H1 (cell line): Measurements from ENCODE around the gene TNNI2. TPM values are rescaled to one million over a fixed set of nuclear protein-coding genes. Genes with fewer than 3 reads are reported as not detected.
"Not testable (repeated sequence)": the region's sequence is repeated elsewhere in the genome, so short reads cannot be mapped to it uniquely, and the experiment has no call there.

ENCODE experiments used
- CTCF ChIA-PET: fragments of 300-600 bp; sonication (Branson Sonifier 250); formaldehyde crosslinking; loops from one replicate; lab custom pipeline; 2021; ENCODE audit not compliant: partially characterized antibody; lab: Charles Lee
- POLR2A ChIA-PET: fragments of 300-600 bp; sonication (Branson Sonifier 250); formaldehyde crosslinking; loops from one replicate; lab custom pipeline; 2021; ENCODE audit warnings: inconsistent platforms; ENCODE audit not compliant: partially characterized antibody; lab: Charles Lee
- DNase-seq, 2 experiments: peaks; one replicate each; pipeline versions ENCODE4 v3.0.0 to v3.0.0-alpha.2; 2010 to 2022; ENCODE audit warnings: low spot score in 2 of 2, low read depth in 1 of 2, mixed read lengths in 1 of 2
- FAIRE-seq: peaks from 2 replicates; lab custom pipeline; 2011; peaks lifted over from hg19 to GRCh38; lab: Jason Lieb, UNC
- H2AFZ ChIP-seq: 2 replicates; pipeline ENCODE4 v1.8.1; 2012; ENCODE audit warnings: low read length, inconsistent platforms
- H2AK5ac ChIP-seq: 2 replicates; pipeline ENCODE4 v1.6.1; 2013; ENCODE audit warnings: low read depth, low read length
- H2BK120ac ChIP-seq: replicated peaks from 2 replicates; pipeline ENCODE3; 2013; ENCODE audit warnings: low read depth, low read length, inconsistent platforms
- H2BK12ac ChIP-seq: 2 replicates; pipeline ENCODE4 v1.6.1; 2013; ENCODE audit warnings: low read depth, low read length
- H2BK15ac ChIP-seq: 2 replicates; pipeline ENCODE4 v1.6.1; 2013; ENCODE audit warnings: low read length
- H2BK20ac ChIP-seq: 2 replicates; pipeline ENCODE4 v1.6.1; 2013; ENCODE audit warnings: low read length
- H2BK5ac ChIP-seq: 2 replicates; pipeline ENCODE4 v1.6.1; 2013; ENCODE audit warnings: low read depth, low read length
- H3K14ac ChIP-seq: 2 replicates; pipeline ENCODE4 v1.6.1; 2013; ENCODE audit warnings: inconsistent platforms; ENCODE audit not compliant: insufficient read length
- H3K18ac ChIP-seq: 2 replicates; pipeline ENCODE4 v1.6.1; 2013; ENCODE audit warnings: low read length; ENCODE audit errors: extremely low read depth
- H3K23ac ChIP-seq: 2 replicates; pipeline ENCODE4 v1.6.1; 2013; ENCODE audit warnings: inconsistent platforms; ENCODE audit not compliant: insufficient read length
- H3K23me2 ChIP-seq: 2 replicates; pipeline ENCODE4 v1.6.1; 2013; ENCODE audit warnings: low read depth, low read length
- H3K27ac ChIP-seq: 2 replicates; pipeline ENCODE4 v1.6.1; 2011; ENCODE audit warnings: low read depth, low read length, inconsistent platforms
- H3K27me3 ChIP-seq, 4 experiments: replicated peaks in 1 of 4; 1 replicate in 1 of 4; 2 replicates in 3 of 4; pipeline versions ENCODE4 v1.6.1 to v1.8.1; 2011 to 2013; ENCODE audit warnings: low read length in 3 of 4, mild to moderate bottlenecking in 3 of 4, inconsistent platforms in 2 of 4, mixed read lengths in 2 of 4, moderate library complexity in 1 of 4; ENCODE audit not compliant: control insufficient read depth in 3 of 4, insufficient read depth in 3 of 4; ENCODE audit errors: extremely low read depth in 1 of 4
- H3K36me3 ChIP-seq, 4 experiments: 2 replicates each; pipeline versions ENCODE4 v1.6.1 to v1.8.1; 2011 to 2013; ENCODE audit warnings: mild to moderate bottlenecking in 4 of 4, low read length in 3 of 4, moderate library complexity in 2 of 4, control low read depth in 1 of 4, inconsistent platforms in 1 of 4; ENCODE audit not compliant: insufficient read depth in 4 of 4, control insufficient read depth in 2 of 4
- H3K4ac ChIP-seq: replicated peaks from 2 replicates; pipeline ENCODE3; 2013; ENCODE audit warnings: low read length, low read depth, mixed read lengths, inconsistent platforms; ENCODE audit not compliant: insufficient read length
- H3K4me1 ChIP-seq, 4 experiments: replicated peaks in 1 of 4; 1 replicate in 1 of 4; 2 replicates in 3 of 4; pipeline versions ENCODE4 v1.6.1 to v1.8.1; 2011 to 2013; ENCODE audit warnings: low read length in 3 of 4, inconsistent platforms in 2 of 4, mixed read lengths in 1 of 4; ENCODE audit not compliant: insufficient read depth in 4 of 4, control insufficient read depth in 3 of 4
- H3K4me2 ChIP-seq, 2 experiments: 2 replicates each; pipeline versions ENCODE4 v1.6.1 to v1.8.1; 2011 to 2013; ENCODE audit warnings: low read depth in 2 of 2, low read length in 2 of 2, control low read depth in 1 of 2, inconsistent platforms in 1 of 2, mild to moderate bottlenecking in 1 of 2; ENCODE audit not compliant: insufficient read depth in 1 of 2
- H3K4me3 ChIP-seq, 4 experiments: fragments of 200-600, 300-600 bp in 1 of 4; sonication (generic), shearing (Covaris generic), sonication (Bioruptor Twin) in 1 of 4; 2 replicates each; pipeline versions ENCODE4 v1.5.1 to v1.8.1; 2011 to 2016; ENCODE audit warnings: low read length in 4 of 4, low read depth in 3 of 4, control low read depth in 2 of 4, inconsistent platforms in 2 of 4, mild to moderate bottlenecking in 2 of 4, mixed read lengths in 1 of 4, moderate library complexity in 1 of 4; ENCODE audit not compliant: insufficient read depth in 2 of 4; ENCODE audit errors: extremely low read depth in 1 of 4
- H3K56ac ChIP-seq: replicated peaks from 2 replicates; pipeline ENCODE3; 2013; ENCODE audit warnings: low read depth, mild to moderate bottlenecking, mixed read lengths, low read length, inconsistent platforms; ENCODE audit not compliant: insufficient read length
- H3K79me1 ChIP-seq: 2 replicates; pipeline ENCODE4 v1.6.1; 2013; ENCODE audit warnings: low read depth, low read length, control low read depth
- H3K79me2 ChIP-seq, 2 experiments: 2 replicates each; pipeline versions ENCODE4 v1.6.1 to v1.8.1; 2012 to 2013; ENCODE audit warnings: low read length in 2 of 2, mild to moderate bottlenecking in 2 of 2, inconsistent platforms in 1 of 2; ENCODE audit not compliant: insufficient read depth in 2 of 2, control insufficient read depth in 1 of 2
- H3K9ac ChIP-seq, 4 experiments: replicated peaks in 1 of 4; 1 replicate in 1 of 4; 2 replicates in 3 of 4; pipeline versions ENCODE4 v1.6.1 to v1.8.1; 2011 to 2013; ENCODE audit warnings: low read depth in 3 of 4, low read length in 3 of 4, control low read depth in 2 of 4, mild to moderate bottlenecking in 2 of 4, moderate library complexity in 2 of 4, inconsistent platforms in 1 of 4; ENCODE audit errors: extremely low read depth in 1 of 4
- H3K9me3 ChIP-seq, 2 experiments: 2 replicates each; pipeline versions ENCODE4 v1.6.1 to v1.8.1; 2012 to 2013; ENCODE audit warnings: mild to moderate bottlenecking in 2 of 2, moderate library complexity in 2 of 2, control low read depth in 1 of 2, inconsistent platforms in 1 of 2, low read depth in 1 of 2, low read length in 1 of 2, mixed read lengths in 1 of 2; ENCODE audit not compliant: insufficient read depth in 2 of 2
- H4K20me1 ChIP-seq, 2 experiments: replicated peaks in 1 of 2; 2 replicates each; pipeline versions ENCODE3 to v1.8.1; 2011 to 2013; ENCODE audit warnings: inconsistent platforms in 2 of 2, low read length in 2 of 2, mild to moderate bottlenecking in 1 of 2; ENCODE audit not compliant: insufficient read depth in 2 of 2, control insufficient read depth in 1 of 2
- H4K5ac ChIP-seq: 2 replicates; pipeline ENCODE4 v1.6.1; 2013; ENCODE audit warnings: low read length, low read depth, mixed read lengths, inconsistent platforms; ENCODE audit not compliant: insufficient read length
- H4K8ac ChIP-seq: 2 replicates; pipeline ENCODE4 v1.8.0; 2013; ENCODE audit warnings: mild to moderate bottlenecking, moderate library complexity, low read length, inconsistent platforms; ENCODE audit not compliant: insufficient read depth; ENCODE audit errors: extremely low read depth
- H4K91ac ChIP-seq: replicated peaks from 2 replicates; pipeline ENCODE3; 2013; ENCODE audit warnings: low read length, mixed read lengths, inconsistent platforms; ENCODE audit not compliant: insufficient read length
- WGBS, 2 experiments: shearing (Covaris generic) in 1 of 2; methylation state at CpG; one replicate each; pipeline versions ENCODE4 v1.1.6 to v1.1.7; 2013 to 2015; ENCODE audit warnings: low lambda C conversion rate in 2 of 2, mixed read lengths in 2 of 2, inconsistent platforms in 1 of 2, low coverage in 1 of 2, missing lambda C conversion rate in 1 of 2; ENCODE audit not compliant: insufficient replicate concordance in 2 of 2, insufficient coverage in 1 of 2, insufficient read length in 1 of 2; ENCODE audit errors: extremely low coverage in 1 of 2, missing lambda C conversion rate in 1 of 2; 5-methylcytosine and 5-hydroxymethylcytosine counted together
- polyA plus RNA-seq, 7 experiments: library from polyadenylated mRNA; depleted of rRNA in 3 of 7; stranded (reverse) in 5 of 7; unstranded in 2 of 7; fragments of >200 nt in 5 of 7; fragments of 200-250 nt in 2 of 7; gene quantifications; 1 replicate in 5 of 7; 2 replicates in 1 of 7; 4 replicates in 1 of 7; pipeline versions ENCODE4 v1.2.1 to v1.2.3, GENCODE V29; 2011 to 2013; ENCODE audit warnings: missing spikeins in 2 of 7, mixed read lengths in 2 of 7
- total RNA-seq: library from RNA; stranded (reverse); fragmentation: NEBNext Ultra II Directional; extraction: Animal tissue kit (Norgen Biotek cat#: 25700); gene quantifications from 2 replicates; pipeline ENCODE4 v1.2.1, GENCODE V29; 2021

TNNI2 gene
- total and polyA plus RNA-seq, 2 of the 8 experiments (the other 6 are each of a cell fraction or from before 2014, with no cell fraction given) = not detected

GRCh38 chr11:1875851-1876301 lies 37.1 kb downstream of the TNNI2 start:
- H3K4me2 ChIP-seq, H3K27ac ChIP-seq, H2BK20ac ChIP-seq, H3K18ac ChIP-seq, H3K9ac ChIP-seq, H4K8ac ChIP-seq, H4K20me1 ChIP-seq, H2BK120ac ChIP-seq, H3K79me1 ChIP-seq, H3K14ac ChIP-seq, H3K79me2 ChIP-seq, H3K4ac ChIP-seq, H2AK5ac ChIP-seq, H3K56ac ChIP-seq, H3K4me3 ChIP-seq, H3K4me1 ChIP-seq, H4K91ac ChIP-seq, H2AFZ ChIP-seq, H4K5ac ChIP-seq, H3K27me3 ChIP-seq, H3K36me3 ChIP-seq, H3K9me3 ChIP-seq, H3K23me2 ChIP-seq, DNase-seq, H2BK15ac ChIP-seq, FAIRE-seq, H2BK5ac ChIP-seq, H2BK12ac ChIP-seq, H3K23ac ChIP-seq: not testable (repeated sequence)
- POLR2A ChIA-PET = interaction anchor here (1.0 kb wide), 1 partner anchor 276 kb away, joined by 5 read pairs; no protein-coding TSS in a partner anchor
- 100% methylated on average over 1 of the region's 13 CpGs; no CpG with 5 or more reads in 1 of the 2 experiments for WGBS, 2 experiments
- CTCF ChIA-PET = interaction anchor here (0.6 to 5.5 kb wide), 45 partner anchors 9 to 578 kb away, joined by 3 to 156 read pairs (median 5); partner anchors contain the start of genes INS, LSP1, MRPL23 and PRR33
